HG03565 (cell line): ENCODE data around the gene PRKACB.
"Not testable (repeated sequence)": the region's sequence is repeated elsewhere in the genome, so short reads cannot be mapped to it uniquely, and the experiment has no call there.

ENCODE experiments used
- ATAC-seq: cut with Tn5 transposase; IDR thresholded peaks from one replicate; pipeline ENCODE4 v1.9.1; 2021; ENCODE audit warnings: mild to moderate bottlenecking, moderate library complexity; ENCODE audit not compliant: unreplicated experiment

The PRKACB gene

DNA sequence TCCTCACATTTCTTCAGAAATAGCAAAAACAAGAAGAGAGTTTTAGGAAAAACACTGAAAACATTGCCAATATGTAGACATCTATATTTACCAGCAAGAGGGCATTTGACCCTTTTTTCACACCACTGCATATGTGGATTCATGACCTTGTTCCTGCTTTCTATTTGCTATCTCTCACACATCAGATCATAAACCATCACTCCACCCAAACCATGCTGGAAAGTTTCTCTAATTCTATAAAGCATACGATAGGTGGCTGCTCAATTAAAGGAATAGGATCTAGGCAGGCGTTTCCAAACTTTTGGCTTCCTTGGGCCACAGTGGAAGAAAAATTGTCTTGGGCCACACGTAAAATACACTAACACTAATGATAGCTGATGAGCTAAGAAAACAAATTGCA is 121.8 kb downstream of the PRKACB start:
- ATAC-seq = no peak

DNA sequence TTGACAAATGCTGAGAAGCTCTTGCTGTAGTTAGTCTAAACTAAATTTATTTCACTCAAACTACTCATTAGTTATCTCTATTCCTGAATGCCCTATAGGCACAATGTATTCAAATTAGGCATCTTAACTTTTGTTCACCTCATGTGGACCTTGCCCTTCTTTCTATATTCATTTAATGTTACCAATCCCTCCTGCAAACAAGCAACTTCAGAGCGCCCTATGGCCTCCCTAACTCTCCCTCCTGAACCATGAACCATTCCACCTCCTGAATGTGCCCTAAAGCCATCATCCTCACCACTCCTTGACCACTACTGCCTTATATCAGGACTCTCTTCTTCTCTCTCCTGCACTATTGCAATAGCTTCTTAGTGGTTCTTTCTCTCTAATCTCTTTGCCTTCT is 122.7 kb downstream of the PRKACB start:
- no peak for ATAC-seq

DNA sequence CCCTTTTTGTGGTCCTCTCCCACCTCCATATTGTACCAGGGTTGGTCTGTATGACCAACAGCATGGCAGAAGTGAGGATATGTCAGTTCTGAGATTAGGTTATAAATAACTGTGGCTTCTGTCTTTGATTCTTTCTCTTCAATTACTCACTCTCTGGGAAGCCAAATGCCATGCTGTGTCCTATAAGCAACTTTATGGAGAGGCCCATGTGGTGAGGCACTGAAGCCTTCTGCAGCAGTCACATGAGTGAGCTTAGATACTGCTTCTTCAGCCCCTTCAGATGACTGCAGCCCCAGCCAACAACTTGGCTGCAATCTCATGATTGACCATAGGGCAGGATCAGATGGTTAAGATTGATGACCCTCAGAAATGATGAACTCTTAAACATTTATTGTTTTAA is 123.4 kb downstream of the PRKACB start:
- no peak for ATAC-seq

DNA sequence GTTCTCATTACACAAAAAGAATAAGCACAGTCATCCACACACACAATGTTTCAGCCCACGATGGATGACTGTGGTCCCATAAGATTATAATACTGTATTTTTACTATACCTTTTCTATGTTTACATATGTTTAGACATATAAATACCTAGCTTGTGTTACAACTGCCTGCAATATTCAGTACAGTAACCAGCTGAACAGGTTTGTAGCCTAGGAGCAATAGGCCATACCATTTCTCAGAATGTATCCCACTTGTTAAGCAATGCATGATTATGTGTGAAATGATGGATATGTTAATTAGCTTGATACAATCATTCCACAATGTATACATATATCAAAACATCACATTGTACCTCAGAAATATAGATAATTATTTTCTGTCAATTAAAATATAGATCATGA is 124.3 kb downstream of the PRKACB start:
- no peak for ATAC-seq

DNA sequence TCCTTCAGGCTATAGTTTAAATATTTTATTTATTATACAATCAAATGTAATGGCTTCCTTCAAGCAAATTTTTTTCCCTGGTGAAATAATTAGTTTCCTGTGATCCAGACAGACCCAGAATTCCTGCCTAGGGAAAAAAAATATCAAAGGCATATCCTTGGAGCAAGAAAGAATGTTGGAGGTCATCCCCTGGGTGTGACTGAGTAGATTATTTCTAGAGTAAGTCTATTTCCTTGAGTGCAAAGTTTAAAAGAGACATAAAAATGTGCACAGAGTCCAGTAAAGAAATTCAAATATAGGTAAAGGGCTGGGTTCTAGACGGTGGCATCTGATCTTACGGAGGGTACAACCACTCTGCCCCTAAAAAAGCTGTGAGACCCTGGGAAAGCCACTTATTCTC is 125.2 kb downstream of the PRKACB start:
- no peak for ATAC-seq

DNA sequence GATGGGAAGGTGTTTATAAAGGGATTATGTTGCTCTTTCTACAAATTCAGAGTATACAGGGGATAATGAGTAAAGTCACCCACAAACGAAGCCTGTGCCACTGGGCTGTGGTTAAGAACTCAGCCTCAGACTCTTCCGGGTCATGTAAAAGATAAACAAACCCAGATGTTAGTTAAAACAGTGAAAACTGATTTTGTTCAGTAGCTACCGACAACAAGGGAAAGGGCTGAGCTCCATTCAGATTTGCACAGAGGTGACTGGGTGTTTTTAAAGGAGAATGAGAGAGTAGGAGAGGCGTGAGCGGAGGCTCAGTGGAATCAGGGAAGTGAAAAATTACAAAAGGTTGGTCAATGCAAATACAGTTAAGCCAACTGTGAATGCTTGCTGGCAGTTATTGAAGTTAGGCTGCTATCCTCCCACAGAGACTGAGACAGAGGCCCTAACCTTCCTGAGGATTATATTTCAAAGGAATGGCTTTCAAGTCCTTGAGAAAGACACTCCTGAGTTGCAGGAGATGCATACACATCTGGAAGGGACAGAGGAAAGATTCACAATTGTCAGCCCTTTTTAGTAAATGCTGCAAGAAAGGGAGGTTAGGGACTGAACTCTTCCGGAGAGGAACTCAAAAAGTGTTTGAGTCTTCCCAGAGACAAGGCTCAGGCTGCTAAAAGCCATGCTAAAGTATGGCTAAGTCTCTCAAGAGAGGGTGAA is 127.5 kb downstream of the PRKACB start:
- peak; percentile 97 for ATAC-seq

DNA sequence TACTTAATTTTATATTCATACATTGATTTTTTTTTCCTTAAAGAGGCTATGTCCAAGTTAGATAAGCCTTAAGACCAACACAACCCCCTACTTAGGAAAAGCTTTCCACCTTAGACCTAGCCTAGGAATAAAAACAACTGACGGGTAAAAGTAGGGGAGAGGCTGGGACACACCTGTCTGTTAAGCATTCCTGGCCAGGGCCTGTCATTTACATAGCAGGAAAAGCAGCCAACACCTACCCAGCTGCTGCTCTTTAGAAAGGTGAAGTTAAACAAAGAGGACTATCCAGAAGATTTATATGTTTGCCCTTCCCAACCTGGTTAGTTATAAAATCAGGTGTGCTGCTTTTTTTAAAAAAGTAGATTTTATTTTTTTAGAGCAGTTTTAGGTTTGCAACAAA is 128.3 kb downstream of the PRKACB start:
- ATAC-seq = no peak

DNA sequence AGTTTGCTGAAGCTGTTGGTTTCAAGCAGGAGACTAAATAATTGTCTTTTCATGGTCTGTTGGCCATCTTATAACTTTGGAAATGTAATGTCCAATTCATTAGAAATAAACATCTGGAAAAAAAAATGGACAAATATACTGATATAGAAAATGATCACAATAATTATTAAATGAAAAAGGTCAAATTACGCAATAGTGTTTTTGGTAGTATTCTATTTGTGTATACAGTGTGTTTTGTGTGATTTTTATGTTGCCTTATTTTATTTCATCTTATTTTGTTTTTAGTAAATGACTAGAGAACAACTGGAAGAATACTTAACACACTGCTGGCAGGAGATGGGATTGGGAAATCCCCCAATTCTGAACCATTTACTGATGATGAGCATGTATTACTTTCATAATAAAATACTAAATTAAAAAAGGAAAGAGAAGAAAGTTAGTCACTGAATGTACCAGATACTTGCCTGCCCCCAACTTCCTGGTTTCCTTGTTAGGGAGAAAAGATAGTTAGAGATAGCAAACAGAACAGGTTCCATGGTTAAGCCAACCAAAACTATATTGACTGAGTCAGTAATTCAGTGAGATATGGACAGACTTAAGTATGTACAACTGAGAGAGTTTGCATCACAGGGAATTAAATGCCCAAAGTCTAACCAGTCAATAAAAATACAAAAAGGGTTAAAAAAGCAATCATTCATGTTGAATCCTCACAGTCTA is 133.4 kb downstream of the PRKACB start:
- ATAC-seq = no peak

DNA sequence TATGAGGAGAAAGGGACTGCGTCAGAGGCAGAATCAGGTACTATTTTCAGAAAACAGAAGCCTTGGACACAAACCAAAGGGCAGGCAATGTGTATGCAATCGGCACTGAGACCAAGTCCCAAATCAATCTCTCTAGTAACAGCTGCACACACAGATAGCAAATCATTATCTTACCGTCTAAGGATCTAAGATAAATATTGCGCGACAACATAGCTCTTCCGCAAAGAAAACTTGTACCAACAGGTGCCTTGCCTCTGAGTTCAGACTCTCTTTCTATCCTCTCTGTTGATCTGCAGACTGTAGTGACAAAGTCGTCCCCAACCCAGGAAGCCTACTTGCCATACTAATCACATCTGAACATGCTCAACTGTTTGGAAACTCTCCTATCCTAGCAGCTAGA is 134.8 kb downstream of the PRKACB start:
- no peak for ATAC-seq

DNA sequence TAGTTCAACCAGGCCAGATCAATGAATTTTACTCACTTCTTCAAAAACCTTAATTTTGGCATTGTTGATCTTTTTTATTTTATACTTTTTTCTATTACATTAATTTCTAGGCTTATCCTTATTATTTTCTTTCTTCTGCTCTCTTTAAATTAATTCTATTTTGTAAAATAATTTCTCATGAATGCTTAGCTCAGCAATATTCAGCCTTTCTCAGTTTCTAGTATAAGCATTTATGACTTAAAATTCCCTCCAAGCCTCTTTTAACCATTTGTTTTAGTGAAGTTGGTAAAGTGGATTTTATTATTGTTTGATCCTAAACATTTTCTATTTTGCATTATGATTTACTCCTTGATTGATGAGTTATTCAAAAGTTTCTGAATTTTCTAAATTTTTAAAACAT is 136.8 kb downstream of the PRKACB start:
- no peak for ATAC-seq

DNA sequence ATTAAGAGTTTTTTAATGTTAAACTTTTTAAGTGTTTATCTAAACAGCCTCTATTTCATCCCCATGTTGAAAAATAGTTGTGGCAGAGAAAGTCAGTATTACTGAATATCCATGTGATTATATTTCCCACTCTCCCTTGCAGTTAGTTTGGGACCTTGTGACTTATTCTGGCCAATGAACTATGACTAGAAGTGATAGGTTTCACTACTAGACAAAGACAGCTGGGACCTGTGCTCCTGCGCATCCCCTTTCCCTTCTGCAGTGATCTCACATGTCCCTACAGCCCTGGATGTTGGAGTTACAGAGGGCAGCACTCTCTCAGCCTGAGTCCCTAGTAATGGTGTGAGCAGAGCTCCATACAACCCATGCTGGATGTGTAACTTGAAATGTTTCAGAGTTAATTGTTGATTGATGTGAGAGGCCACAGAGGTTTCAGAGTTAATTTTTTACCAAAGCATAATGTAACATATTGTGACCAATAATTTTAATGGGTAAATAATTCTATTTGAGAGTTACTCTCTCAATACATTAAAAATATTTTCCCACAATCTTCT is 138.8 kb downstream of the PRKACB start:
- ATAC-seq = no peak

DNA sequence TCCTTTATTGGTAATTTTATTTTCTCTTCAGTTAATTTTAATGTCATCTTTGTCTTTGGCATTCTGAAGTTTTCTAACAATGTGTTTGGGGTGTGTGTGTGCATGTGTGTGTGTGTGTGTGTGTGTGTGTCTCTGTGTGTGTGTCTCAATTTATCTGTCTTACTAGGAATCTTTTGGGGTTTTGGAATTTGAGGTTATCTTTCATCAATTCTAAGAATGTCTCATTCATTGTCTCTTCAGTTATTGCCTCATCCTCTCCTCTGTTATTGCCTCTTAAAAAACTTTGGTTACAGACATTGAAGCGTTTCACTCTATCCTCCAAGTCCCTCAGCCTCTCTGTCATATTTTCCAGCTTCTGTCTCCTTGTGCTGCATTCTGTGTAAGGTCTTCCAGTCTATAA is 139.3 kb downstream of the PRKACB start:
- no peak for ATAC-seq

DNA sequence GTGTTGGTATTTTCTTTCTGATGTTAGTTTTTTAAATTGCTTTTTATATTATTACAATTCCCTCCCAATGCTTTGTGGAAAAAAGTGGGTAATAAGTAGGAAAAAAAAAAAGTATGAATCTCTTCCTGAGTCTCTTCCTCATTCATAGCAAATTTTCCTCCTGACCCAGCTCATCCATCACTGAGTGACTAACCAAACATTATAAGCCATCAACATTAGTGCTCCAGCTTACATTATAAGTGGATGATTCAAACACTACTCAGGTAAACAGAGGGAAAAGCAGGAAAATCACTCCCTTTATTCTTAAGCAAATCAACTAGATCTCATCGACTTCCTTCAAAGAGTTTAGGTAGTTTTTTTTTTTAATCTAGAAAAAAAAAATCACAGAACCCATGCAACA is 142.0 kb downstream of the PRKACB start:
- no peak for ATAC-seq

DNA sequence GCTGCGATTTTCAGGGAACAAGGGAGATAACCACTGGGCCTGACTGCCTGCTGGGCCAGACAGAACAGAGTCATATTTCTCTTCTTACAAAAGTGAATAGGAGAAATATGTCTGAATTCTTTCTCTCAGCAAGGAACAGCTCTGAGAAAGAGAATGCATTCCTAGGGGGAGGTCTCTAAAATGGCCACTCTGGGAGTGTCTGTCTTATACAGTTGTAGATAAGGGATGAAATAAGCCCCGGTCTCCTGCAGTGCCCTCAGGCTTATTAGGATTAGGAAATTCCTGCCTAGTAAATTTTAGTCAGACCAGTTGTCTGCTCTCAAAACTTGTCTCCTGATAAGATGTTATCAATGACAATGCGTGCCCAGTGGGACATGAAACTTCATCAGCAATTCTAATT is 143.3 kb downstream of the PRKACB start:
- ATAC-seq = not testable (repeated sequence)
